HCT116 (cell line): ENCODE measurements around the gene AUP1. TPM values are rescaled to one million over a fixed set of nuclear protein-coding genes. Genes with fewer than 3 reads are reported as not detected.
A peak's percentile ranks its signal among the peaks of the same experiment; 100 is the strongest.

Experiments used
- ATAC-seq: fragments of 200-7000 bp; cut with Tn5 transposase; 2 replicates; pipeline ENCODE4 v1.9.1; 2020; ENCODE audit warnings: mild to moderate bottlenecking, moderate library complexity
- BruUV-seq: library from RNA; stranded (reverse); fragments of 400-500 nt; replicated peaks from 2 replicates; lab custom pipeline; 2021; lab: Mats Ljungman, UMichigan
- CTCF ChIA-PET: fragments of 300-600 bp; sonication (Branson Sonifier 250); formaldehyde crosslinking; loops from one replicate; lab custom pipeline; 2021; ENCODE audit warnings: antibody characterized with exemption; lab: Charles Lee
- POLR2A ChIA-PET: fragments of 300-600, 350-600 bp; sonication (Branson Sonifier 250); formaldehyde crosslinking; loops from one replicate; lab custom pipeline; 2021; ENCODE audit warnings: antibody characterized with exemption; lab: Charles Lee
- RAD21 ChIA-PET, 2 experiments: fragments of 300-600 bp; sonication (Branson Sonifier 250); formaldehyde crosslinking; loops; one replicate each; lab custom pipeline; 2023; ENCODE audit warnings: low total read pairs in 2 of 2; ENCODE audit not compliant: uncharacterized antibody in 2 of 2, unreplicated experiment in 2 of 2, low non-redundant PET in 1 of 2; lab: Charles Lee
- DNase-seq: peaks from one replicate; pipeline ENCODE4 v3.0.0-alpha.2; 2010; ENCODE audit warnings: low read depth, low spot score
- H2AFZ ChIP-seq: fragments of 200-600 bp; shearing (Covaris generic), sonication (generic); 2 replicates; pipeline ENCODE4 v1.6.1; 2017; ENCODE audit warnings: low read depth, mixed run types, mixed read lengths, antibody characterized with exemption, low read length; ENCODE audit not compliant: poor library complexity, severe bottlenecking
- H3K27ac ChIP-seq: 2 replicates; pipeline ENCODE4 v1.5.1; 2012; ENCODE audit warnings: low read depth, low read length
- H3K27me3 ChIP-seq: fragments of 200-600 bp; sonication (generic); 2 replicates; pipeline ENCODE4 v1.6.1; 2016; ENCODE audit warnings: mixed run types, low read length, mixed read lengths; ENCODE audit not compliant: insufficient read depth
- H3K36me3 ChIP-seq, 2 experiments: fragments of 200-500 bp in 1 of 2; fragments of 200-600 bp in 1 of 2; sonication (Bioruptor generic) in 1 of 2; sonication (generic) in 1 of 2; 2 replicates each; pipeline versions ENCODE4 v1.5.1 to v1.6.1; 2014 to 2016; ENCODE audit warnings: low read length in 2 of 2, inconsistent platforms in 1 of 2, mixed read lengths in 1 of 2, mixed run types in 1 of 2; ENCODE audit not compliant: insufficient read depth in 2 of 2, control insufficient read depth in 1 of 2
- H3K4me1 ChIP-seq, 2 experiments: fragments of 200-600 bp in 1 of 2; sonication (generic) in 1 of 2; 2 replicates each; pipeline versions ENCODE4 v1.5.1 to v1.6.1; 2012 to 2017; ENCODE audit warnings: low read length in 2 of 2, inconsistent platforms in 1 of 2, mild to moderate bottlenecking in 1 of 2, mixed read lengths in 1 of 2, mixed run types in 1 of 2, moderate library complexity in 1 of 2; ENCODE audit not compliant: insufficient read depth in 2 of 2, control insufficient read depth in 1 of 2
- H3K4me2 ChIP-seq: fragments of 200-600 bp; sonication (generic); 2 replicates; pipeline ENCODE4 v1.6.1; 2017; ENCODE audit warnings: mixed run types, low read length, mixed read lengths
- H3K4me3 ChIP-seq, 2 experiments: fragments of 200-600 bp in 1 of 2; sonication (generic) in 1 of 2; replicated peaks in 1 of 2; 2 replicates each; pipeline ENCODE4 v1.5.1; 2011 to 2016; ENCODE audit warnings: low read length in 2 of 2, control low read depth in 1 of 2, low read depth in 1 of 2, mild to moderate bottlenecking in 1 of 2, mixed read lengths in 1 of 2, mixed run types in 1 of 2
- H3K79me2 ChIP-seq: fragments of 200-600 bp; sonication (generic); 2 replicates; pipeline ENCODE4 v1.6.1; 2017; ENCODE audit warnings: mild to moderate bottlenecking, mixed run types, low read length, moderate library complexity, mixed read lengths; ENCODE audit not compliant: insufficient read depth
- H3K9ac ChIP-seq: fragments of 200-600 bp; sonication (generic); 2 replicates; pipeline ENCODE4 v1.6.1; 2016; ENCODE audit warnings: low read length, mixed read lengths
- H3K9me2 ChIP-seq: fragments of 200-600 bp; sonication (generic), shearing (Covaris generic); 2 replicates; pipeline ENCODE4 v1.6.1; 2017; ENCODE audit warnings: mixed run types, mild to moderate bottlenecking, moderate library complexity; ENCODE audit not compliant: insufficient read depth
- H3K9me3 ChIP-seq, 2 experiments: fragments of 200-500 bp in 1 of 2; fragments of 200-600 bp in 1 of 2; sonication (Bioruptor generic) in 1 of 2; sonication (generic) in 1 of 2; 2 replicates each; pipeline ENCODE4 v1.6.1; 2014 to 2017; ENCODE audit warnings: low read length in 2 of 2, mixed read lengths in 2 of 2, inconsistent platforms in 1 of 2, low read depth in 1 of 2, mild to moderate bottlenecking in 1 of 2, mixed run types in 1 of 2, moderate library complexity in 1 of 2; ENCODE audit not compliant: control insufficient read depth in 1 of 2, insufficient read depth in 1 of 2
- H4K20me1 ChIP-seq: fragments of 200-600 bp; sonication (generic), shearing (Covaris generic); 2 replicates; pipeline ENCODE4 v1.6.1; 2017; ENCODE audit warnings: mixed run types, mild to moderate bottlenecking, moderate library complexity; ENCODE audit not compliant: insufficient read depth
- CBX3 ChIP-seq: IDR thresholded peaks from 2 replicates; pipeline ENCODE4 v1.6.1; 2012; ENCODE audit warnings: low read depth
- ELF1 ChIP-seq: IDR thresholded peaks from 2 replicates; pipeline ENCODE4 v1.6.1; 2012; ENCODE audit warnings: low read depth, borderline replicate concordance
- EZH2 ChIP-seq: fragments of 200-600 bp; sonication (generic); IDR thresholded peaks from 2 replicates; pipeline ENCODE4 v1.6.1; 2017; ENCODE audit warnings: antibody characterized with exemption, mixed run types
- EZH2phosphoT487 ChIP-seq: fragments of 200-600 bp; IDR thresholded peaks from 2 replicates; pipeline ENCODE4 v1.6.1; 2018; ENCODE audit warnings: antibody characterized with exemption, borderline replicate concordance
- JUND ChIP-seq: IDR thresholded peaks from 2 replicates; pipeline ENCODE4 v1.6.1; 2012
- POLR2AphosphoS5 ChIP-seq: IDR thresholded peaks from 2 replicates; pipeline ENCODE4 v1.6.1; 2011; ENCODE audit warnings: mild to moderate bottlenecking, low read depth, low read length, moderate library complexity
- RAD21 ChIP-seq: IDR thresholded peaks from 2 replicates; pipeline ENCODE4 v1.6.1; 2012; ENCODE audit warnings: low read depth, mild to moderate bottlenecking
- SIN3A ChIP-seq: IDR thresholded peaks from 2 replicates; pipeline ENCODE4 v1.6.1; 2012; ENCODE audit warnings: low read depth
- SP1 ChIP-seq: IDR thresholded peaks from 2 replicates; pipeline ENCODE4 v1.6.1; 2012; ENCODE audit warnings: low read depth
- SRF ChIP-seq: IDR thresholded peaks from 2 replicates; pipeline ENCODE4 v1.6.1; 2012; ENCODE audit warnings: low read depth
- TCF7L2 ChIP-seq: IDR thresholded peaks from 2 replicates; pipeline ENCODE4 v1.7.0; 2011; ENCODE audit warnings: borderline replicate concordance, inconsistent platforms; ENCODE audit not compliant: insufficient read depth, insufficient read length; ENCODE audit errors: extremely low read depth
- YY1 ChIP-seq: IDR thresholded peaks from 2 replicates; pipeline ENCODE4 v1.6.1; 2011; ENCODE audit warnings: low read length, low read depth, moderate library complexity, mild to moderate bottlenecking; ENCODE audit not compliant: insufficient replicate concordance; ENCODE audit errors: extremely low read depth
- ZFX ChIP-seq: fragments of 450-650 bp; IDR thresholded peaks from 2 replicates; pipeline ENCODE4 v1.6.1; 2017
- intact Hi-C: fragments of 100-400 bp; cut with micrococcal nuclease; formaldehyde crosslinking; loops from 2 replicates; pipeline ENCODE4 v1.10.0; 2022
- total RNA-seq: library from RNA; stranded (reverse); gene quantifications from one replicate; pipeline ENCODE4 v1.2.1, GENCODE V29; 2021; ENCODE audit not compliant: unreplicated experiment
- TF ChIP-seq, protein P1 (sequence below): IDR thresholded peaks from 2 replicates; pipeline ENCODE4 v1.6.1; 2012
- TF ChIP-seq, protein P2 (sequence below): IDR thresholded peaks from 2 replicates; pipeline ENCODE4 v1.6.1; 2012
- TF ChIP-seq, protein P3 (sequence below): IDR thresholded peaks from 2 replicates; pipeline ENCODE4 v1.6.1; 2011; ENCODE audit warnings: mild to moderate bottlenecking, low read length, moderate library complexity; ENCODE audit not compliant: insufficient replicate concordance; ENCODE audit errors: extremely low read depth
- TF ChIP-seq, protein P4 (sequence below): IDR thresholded peaks from 2 replicates; pipeline ENCODE4 v1.6.1; 2012; ENCODE audit warnings: low read depth
- TF ChIP-seq, protein P5 (sequence below), 3 experiments: fragments of 200-600 bp in 1 of 3; sonication (generic) in 1 of 3; IDR thresholded peaks in 2 of 3; conservative IDR thresholded peaks in 1 of 3; 2 replicates each; pipeline ENCODE4 v1.5.1; 2012 to 2017; ENCODE audit warnings: low read depth in 2 of 3, low read length in 2 of 3, antibody characterized with exemption in 1 of 3, borderline replicate concordance in 1 of 3, control low read depth in 1 of 3, mild to moderate bottlenecking in 1 of 3, mixed read lengths in 1 of 3, mixed run types in 1 of 3, moderate library complexity in 1 of 3; ENCODE audit not compliant: insufficient read depth in 1 of 3

Gene AUP1
- total RNA-seq, 1 experiment from 2014 or later = 116 TPM

DNA sequence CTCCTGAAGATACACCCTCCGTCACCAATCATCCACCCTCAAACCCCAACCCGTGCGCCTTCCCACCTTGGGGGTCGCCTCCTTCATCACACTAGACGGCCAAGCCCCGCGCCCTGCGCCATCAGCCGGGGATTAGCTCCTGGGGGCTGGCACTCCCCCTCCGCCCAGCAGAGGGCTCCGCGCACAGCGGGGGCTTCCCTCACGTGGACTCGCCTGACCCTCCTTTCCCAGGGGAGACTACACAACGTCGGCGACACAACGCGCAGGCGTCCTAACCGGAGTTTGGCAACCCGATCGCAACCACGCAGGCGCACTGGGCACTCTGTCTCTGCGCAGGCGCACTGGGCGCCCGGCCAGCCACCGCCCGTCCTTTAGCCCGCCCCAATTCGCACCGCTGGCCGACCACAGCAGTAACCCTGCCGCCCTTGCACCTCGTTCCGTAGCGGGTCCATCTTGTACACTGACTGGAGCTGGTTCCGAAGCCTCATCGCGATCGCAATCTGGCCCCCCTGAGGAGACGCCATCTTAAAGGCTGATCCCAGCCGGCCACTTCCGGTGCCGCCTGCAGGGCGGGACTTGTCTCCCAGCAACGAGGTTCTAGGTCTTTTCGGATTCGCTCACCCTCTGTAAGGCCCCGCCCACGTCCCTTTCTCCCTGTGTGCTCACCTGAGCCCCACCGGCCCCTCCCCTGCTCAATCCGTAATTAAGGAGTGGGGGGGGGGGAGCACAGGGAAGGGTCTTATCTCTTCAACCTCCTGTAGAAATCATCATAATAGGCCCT lies 22.2 kb downstream of the AUP1 start, which contains the start of gene PCGF1:
TSS of gene PCGF1 (minus strand) at position 551 of the 781 bp plus-strand sequence. CDS start at position 524, 27 bp downstream.
- Histone ChIP-seq H3K9me2 (no peaks in the 10 kb centered on the region), H3K4me3 (peak within 1 kb of the TSS; percentile 85 to 93), H3K36me3 (peaks cover 3 to 16% of the 10 kb centered on the region in 2 experiments; a peak in 2 of 4 replicates), H3K79me2 (peaks cover 22% of the 10 kb centered on the region), H3K4me1 (peaks cover 22 to 46% of the 10 kb centered on the region in 2 experiments), H3K9ac (peak within 1 kb of the TSS; percentile 85), H4K20me1 (no peaks in the 10 kb centered on the region), H3K27ac (peak within 1 kb of the TSS; percentile 91), H3K27me3 (no peaks in the 10 kb centered on the region), H2AFZ (no peak within 1 kb of the TSS), H3K9me3 (no peaks in the 10 kb centered on the region), H3K4me2 (peak within 1 kb of the TSS; percentile 99)
- DNase-seq (peak; percentile 96), ATAC-seq (peak; percentile 83)
- ChIA-PET CTCF (no interaction called here), POLR2A (interaction anchor here (0.9 to 1.8 kb wide), 5 partner anchors 19 to 53 kb away, joined by 3 to 7 read pairs (median 3); partner anchors contain the start of genes AUP1, DQX1, HTRA2 and INO80B), RAD21 (no interaction called here)
- intact Hi-C loops = no loop called here
- no TSS peak for BruUV-seq
- TF ChIP-seq SIN3A (no peak), POLR2AphosphoS5 (peak; percentile 57), TCF7L2 (peak; percentile 7), JUND (no peak), SP1 (no peak), CBX3 (no peak), EZH2phosphoT487 (no peak), RAD21 (no peak), YY1 (peak; percentile 94), ELF1 (no peak), SRF (no peak), EZH2 (no peak), ZFX (no peak)
- TF ChIP-seq, protein P1, sequence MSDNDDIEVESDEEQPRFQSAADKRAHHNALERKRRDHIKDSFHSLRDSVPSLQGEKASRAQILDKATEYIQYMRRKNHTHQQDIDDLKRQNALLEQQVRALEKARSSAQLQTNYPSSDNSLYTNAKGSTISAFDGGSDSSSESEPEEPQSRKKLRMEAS = no peak
- TF ChIP-seq, protein P2, sequence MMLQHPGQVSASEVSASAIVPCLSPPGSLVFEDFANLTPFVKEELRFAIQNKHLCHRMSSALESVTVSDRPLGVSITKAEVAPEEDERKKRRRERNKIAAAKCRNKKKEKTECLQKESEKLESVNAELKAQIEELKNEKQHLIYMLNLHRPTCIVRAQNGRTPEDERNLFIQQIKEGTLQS = no peak
- TF ChIP-seq, protein P3, sequence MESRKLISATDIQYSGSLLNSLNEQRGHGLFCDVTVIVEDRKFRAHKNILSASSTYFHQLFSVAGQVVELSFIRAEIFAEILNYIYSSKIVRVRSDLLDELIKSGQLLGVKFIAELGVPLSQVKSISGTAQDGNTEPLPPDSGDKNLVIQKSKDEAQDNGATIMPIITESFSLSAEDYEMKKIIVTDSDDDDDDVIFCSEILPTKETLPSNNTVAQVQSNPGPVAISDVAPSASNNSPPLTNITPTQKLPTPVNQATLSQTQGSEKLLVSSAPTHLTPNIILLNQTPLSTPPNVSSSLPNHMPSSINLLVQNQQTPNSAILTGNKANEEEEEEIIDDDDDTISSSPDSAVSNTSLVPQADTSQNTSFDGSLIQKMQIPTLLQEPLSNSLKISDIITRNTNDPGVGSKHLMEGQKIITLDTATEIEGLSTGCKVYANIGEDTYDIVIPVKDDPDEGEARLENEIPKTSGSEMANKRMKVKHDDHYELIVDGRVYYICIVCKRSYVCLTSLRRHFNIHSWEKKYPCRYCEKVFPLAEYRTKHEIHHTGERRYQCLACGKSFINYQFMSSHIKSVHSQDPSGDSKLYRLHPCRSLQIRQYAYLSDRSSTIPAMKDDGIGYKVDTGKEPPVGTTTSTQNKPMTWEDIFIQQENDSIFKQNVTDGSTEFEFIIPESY = no peak
- TF ChIP-seq, protein P4, sequence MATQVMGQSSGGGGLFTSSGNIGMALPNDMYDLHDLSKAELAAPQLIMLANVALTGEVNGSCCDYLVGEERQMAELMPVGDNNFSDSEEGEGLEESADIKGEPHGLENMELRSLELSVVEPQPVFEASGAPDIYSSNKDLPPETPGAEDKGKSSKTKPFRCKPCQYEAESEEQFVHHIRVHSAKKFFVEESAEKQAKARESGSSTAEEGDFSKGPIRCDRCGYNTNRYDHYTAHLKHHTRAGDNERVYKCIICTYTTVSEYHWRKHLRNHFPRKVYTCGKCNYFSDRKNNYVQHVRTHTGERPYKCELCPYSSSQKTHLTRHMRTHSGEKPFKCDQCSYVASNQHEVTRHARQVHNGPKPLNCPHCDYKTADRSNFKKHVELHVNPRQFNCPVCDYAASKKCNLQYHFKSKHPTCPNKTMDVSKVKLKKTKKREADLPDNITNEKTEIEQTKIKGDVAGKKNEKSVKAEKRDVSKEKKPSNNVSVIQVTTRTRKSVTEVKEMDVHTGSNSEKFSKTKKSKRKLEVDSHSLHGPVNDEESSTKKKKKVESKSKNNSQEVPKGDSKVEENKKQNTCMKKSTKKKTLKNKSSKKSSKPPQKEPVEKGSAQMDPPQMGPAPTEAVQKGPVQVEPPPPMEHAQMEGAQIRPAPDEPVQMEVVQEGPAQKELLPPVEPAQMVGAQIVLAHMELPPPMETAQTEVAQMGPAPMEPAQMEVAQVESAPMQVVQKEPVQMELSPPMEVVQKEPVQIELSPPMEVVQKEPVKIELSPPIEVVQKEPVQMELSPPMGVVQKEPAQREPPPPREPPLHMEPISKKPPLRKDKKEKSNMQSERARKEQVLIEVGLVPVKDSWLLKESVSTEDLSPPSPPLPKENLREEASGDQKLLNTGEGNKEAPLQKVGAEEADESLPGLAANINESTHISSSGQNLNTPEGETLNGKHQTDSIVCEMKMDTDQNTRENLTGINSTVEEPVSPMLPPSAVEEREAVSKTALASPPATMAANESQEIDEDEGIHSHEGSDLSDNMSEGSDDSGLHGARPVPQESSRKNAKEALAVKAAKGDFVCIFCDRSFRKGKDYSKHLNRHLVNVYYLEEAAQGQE = no peak
- TF ChIP-seq, protein P5, sequence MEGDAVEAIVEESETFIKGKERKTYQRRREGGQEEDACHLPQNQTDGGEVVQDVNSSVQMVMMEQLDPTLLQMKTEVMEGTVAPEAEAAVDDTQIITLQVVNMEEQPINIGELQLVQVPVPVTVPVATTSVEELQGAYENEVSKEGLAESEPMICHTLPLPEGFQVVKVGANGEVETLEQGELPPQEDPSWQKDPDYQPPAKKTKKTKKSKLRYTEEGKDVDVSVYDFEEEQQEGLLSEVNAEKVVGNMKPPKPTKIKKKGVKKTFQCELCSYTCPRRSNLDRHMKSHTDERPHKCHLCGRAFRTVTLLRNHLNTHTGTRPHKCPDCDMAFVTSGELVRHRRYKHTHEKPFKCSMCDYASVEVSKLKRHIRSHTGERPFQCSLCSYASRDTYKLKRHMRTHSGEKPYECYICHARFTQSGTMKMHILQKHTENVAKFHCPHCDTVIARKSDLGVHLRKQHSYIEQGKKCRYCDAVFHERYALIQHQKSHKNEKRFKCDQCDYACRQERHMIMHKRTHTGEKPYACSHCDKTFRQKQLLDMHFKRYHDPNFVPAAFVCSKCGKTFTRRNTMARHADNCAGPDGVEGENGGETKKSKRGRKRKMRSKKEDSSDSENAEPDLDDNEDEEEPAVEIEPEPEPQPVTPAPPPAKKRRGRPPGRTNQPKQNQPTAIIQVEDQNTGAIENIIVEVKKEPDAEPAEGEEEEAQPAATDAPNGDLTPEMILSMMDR (IDR thresholded peaks at IDR 0.05 in 2 of 3, conservative IDR thresholded peaks at IDR 0.05 in 1 of 3; ENCODE audit: borderline replicate concordance in 1 of 3, insufficient read depth in 1 of 3, low read depth in 2 of 3, low read length in 2 of 3) = peak in 2 of 3 experiments; percentile 25 to 32; a peak in 1 of 6 replicates
